K562 (cell line): Measurements from ENCODE around the gene ADGRG1. TPM values are rescaled to one million over a fixed set of nuclear protein-coding genes. Genes with fewer than 3 reads are reported as not detected.

Experiments
- BRCA1 ChIP-seq, 2 experiments: fragments of 450-650 bp in 1 of 2; sonication (generic) in 1 of 2; formaldehyde crosslinking in 1 of 2; IDR thresholded peaks; 2 replicates each; pipeline versions ENCODE4 v1.5.0 to v1.6.1; 2017 to 2020; ENCODE audit warnings: mild to moderate bottlenecking in 1 of 2, missing genetic modification reagents in 1 of 2
- E2F4 ChIP-seq: sonication (generic); formaldehyde crosslinking; IDR thresholded peaks from 2 replicates; pipeline ENCODE4 v1.8.0; 2022; ENCODE audit warnings: mild to moderate bottlenecking, low read depth, missing genetic modification reagents
- EHMT2 ChIP-seq: fragments of 450-650 bp; IDR thresholded peaks from 2 replicates; pipeline ENCODE4 v1.6.1; 2018; ENCODE audit warnings: antibody characterized with exemption
- EWSR1 ChIP-seq: fragments of 450-650 bp; IDR thresholded peaks from 2 replicates; pipeline ENCODE4 v1.6.1; 2018; ENCODE audit warnings: borderline replicate concordance, mild to moderate bottlenecking, low read depth, moderate library complexity; ENCODE audit not compliant: partially characterized antibody
- KLF10 ChIP-seq: fragments of 250-450 bp; sonication (Bioruptor Pico); IDR thresholded peaks from 2 replicates; pipeline ENCODE4 v1.6.1; 2021; ENCODE audit warnings: matching md5 sums
- MYNN ChIP-seq, 2 experiments: sonication (generic); formaldehyde crosslinking in 1 of 2; IDR thresholded peaks; 2 replicates each; pipeline versions ENCODE4 v1.5.0 to v1.6.1; 2016 to 2020; ENCODE audit warnings: antibody characterized with exemption in 1 of 2, missing genetic modification reagents in 1 of 2
- NFE2L1 ChIP-seq: fragments of 450-650 bp; IDR thresholded peaks from 2 replicates; pipeline ENCODE4 v1.6.1; 2016; ENCODE audit warnings: missing genetic modification characterization, low read depth, mild to moderate bottlenecking, missing compliant biosample characterization, moderate library complexity, borderline replicate concordance
- RNF2 ChIP-seq: sonication (generic); IDR thresholded peaks from 2 replicates; pipeline ENCODE4 v1.6.1; 2016
- SMAD3 ChIP-seq: fragments of 450-650 bp; formaldehyde crosslinking; conservative IDR thresholded peaks from 2 replicates; pipeline ENCODE4 v1.4.0; 2020; ENCODE audit warnings: mild to moderate bottlenecking
- SMAD4 ChIP-seq: fragments of 250-450 bp; sonication (Bioruptor Pico); conservative IDR thresholded peaks from 2 replicates; pipeline ENCODE4 v1.8.0; 2021; ENCODE audit warnings: inconsistent platforms, mild to moderate bottlenecking, moderate library complexity
- STAT6 ChIP-seq: sonication (generic); formaldehyde crosslinking; IDR thresholded peaks from 2 replicates; pipeline ENCODE4 v1.8.1; 2023; ENCODE audit warnings: mild to moderate bottlenecking, missing genetic modification reagents
- TFE3 ChIP-seq: fragments of 450-650 bp; formaldehyde crosslinking; IDR thresholded peaks from 2 replicates; pipeline ENCODE4 v1.4.0; 2020; ENCODE audit warnings: mild to moderate bottlenecking, mixed read lengths
- ZNF175 ChIP-seq: fragments of 200-800 bp; sonication (Bioruptor generic); IDR thresholded peaks from 2 replicates; pipeline ENCODE4 v1.6.1; 2016; ENCODE audit warnings: low read depth, mild to moderate bottlenecking, missing genetic modification characterization, missing compliant biosample characterization
- polyA plus RNA-seq, 8 experiments: library from polyadenylated mRNA; depleted of rRNA in 4 of 8; stranded (reverse) in 5 of 8; unstranded in 3 of 8; fragments of >200 nt; fragmentation: Nextera tagmentation in 2 of 8; fragmentation: Illumina TruSeq in 1 of 8; extraction: Ambion mirVana in 2 of 8; extraction: Trizol in 1 of 8; gene quantifications; 2 replicates each; pipeline versions ENCODE4 v1.2.1 to v1.2.3, GENCODE V29; 2011 to 2014; ENCODE audit warnings: inconsistent platforms in 1 of 8, missing spikeins in 1 of 8
- total RNA-seq, 7 experiments: library from RNA; depleted of rRNA in 6 of 7; stranded (reverse); fragments of >200 nt in 6 of 7; fragmentation: Illumina TruSeq in 2 of 7; extraction: Trizol in 2 of 7; gene quantifications; 2 replicates each; pipeline versions ENCODE4 v1.2.1 to v1.2.3, GENCODE V29; 2011 to 2021; ENCODE audit warnings: low replicate concordance in 1 of 7
- TF ChIP-seq, protein P1 (sequence below): sonication (generic); formaldehyde crosslinking; IDR thresholded peaks from 2 replicates; pipeline ENCODE4 v1.8.0; 2023; ENCODE audit warnings: mild to moderate bottlenecking, missing genetic modification reagents
- TF ChIP-seq, protein P2 (sequence below), 2 experiments: fragments of 450-650 bp; conservative IDR thresholded peaks; 2 replicates each; pipeline ENCODE4 v1.6.1; 2017; ENCODE audit warnings: mild to moderate bottlenecking in 2 of 2, moderate library complexity in 2 of 2

ADGRG1 gene
- total and polyA plus RNA-seq, 9 of the 15 experiments (the other 6 are each of a cell fraction or from before 2014, with no cell fraction given): 0.04 to 0.31 (median 0.16) TPM; not detected in 6

DNA sequence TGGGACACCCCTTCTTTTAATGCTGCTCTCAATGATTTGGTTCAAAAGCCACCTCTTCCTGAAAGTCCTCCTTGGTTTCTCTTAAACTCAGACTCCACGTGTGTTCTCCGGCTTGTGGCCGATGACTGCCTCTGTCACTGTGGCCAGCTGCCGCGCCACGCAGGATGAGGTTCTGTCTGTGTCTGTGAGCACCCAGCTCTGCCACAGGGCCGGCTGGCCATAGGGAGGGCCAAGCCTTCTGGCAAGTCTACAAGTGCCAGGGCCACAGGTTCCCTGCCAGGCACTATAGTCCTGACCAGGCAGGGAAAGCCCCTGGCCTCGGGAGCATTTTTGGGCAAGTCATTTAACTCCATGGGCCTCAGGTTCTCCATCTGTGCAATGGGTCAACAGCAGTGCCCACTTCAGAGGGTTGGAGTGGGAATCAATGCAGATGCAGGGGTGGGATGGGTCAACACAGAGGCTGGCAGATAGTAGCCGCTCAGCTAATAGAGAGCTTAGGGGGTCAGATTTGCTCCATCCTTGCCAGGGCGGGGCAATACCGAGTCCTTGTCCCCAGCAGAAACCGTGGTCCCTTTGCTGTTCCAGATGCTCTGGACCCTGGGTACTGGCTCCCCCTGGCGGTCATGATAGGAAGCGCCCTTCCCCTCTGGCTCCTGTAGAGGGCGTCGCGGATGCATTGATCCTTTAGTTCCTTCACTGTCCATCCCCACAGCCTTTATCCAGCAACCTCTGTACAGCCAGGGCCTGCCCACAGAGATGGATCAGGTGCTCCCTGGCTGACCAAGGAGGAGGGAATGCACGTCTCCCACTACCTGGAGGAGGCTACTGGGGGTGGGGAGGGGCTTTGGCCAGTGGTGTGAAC lies 20.4 kb downstream of the ADGRG1 start (continued):
- TF ChIP-seq, protein P1, sequence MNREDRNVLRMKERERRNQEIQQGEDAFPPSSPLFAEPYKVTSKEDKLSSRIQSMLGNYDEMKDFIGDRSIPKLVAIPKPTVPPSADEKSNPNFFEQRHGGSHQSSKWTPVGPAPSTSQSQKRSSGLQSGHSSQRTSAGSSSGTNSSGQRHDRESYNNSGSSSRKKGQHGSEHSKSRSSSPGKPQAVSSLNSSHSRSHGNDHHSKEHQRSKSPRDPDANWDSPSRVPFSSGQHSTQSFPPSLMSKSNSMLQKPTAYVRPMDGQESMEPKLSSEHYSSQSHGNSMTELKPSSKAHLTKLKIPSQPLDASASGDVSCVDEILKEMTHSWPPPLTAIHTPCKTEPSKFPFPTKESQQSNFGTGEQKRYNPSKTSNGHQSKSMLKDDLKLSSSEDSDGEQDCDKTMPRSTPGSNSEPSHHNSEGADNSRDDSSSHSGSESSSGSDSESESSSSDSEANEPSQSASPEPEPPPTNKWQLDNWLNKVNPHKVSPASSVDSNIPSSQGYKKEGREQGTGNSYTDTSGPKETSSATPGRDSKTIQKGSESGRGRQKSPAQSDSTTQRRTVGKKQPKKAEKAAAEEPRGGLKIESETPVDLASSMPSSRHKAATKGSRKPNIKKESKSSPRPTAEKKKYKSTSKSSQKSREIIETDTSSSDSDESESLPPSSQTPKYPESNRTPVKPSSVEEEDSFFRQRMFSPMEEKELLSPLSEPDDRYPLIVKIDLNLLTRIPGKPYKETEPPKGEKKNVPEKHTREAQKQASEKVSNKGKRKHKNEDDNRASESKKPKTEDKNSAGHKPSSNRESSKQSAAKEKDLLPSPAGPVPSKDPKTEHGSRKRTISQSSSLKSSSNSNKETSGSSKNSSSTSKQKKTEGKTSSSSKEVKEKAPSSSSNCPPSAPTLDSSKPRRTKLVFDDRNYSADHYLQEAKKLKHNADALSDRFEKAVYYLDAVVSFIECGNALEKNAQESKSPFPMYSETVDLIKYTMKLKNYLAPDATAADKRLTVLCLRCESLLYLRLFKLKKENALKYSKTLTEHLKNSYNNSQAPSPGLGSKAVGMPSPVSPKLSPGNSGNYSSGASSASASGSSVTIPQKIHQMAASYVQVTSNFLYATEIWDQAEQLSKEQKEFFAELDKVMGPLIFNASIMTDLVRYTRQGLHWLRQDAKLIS (CRISPR knock-in tag): peak; percentile 51; the same call in 1 of the 2 replicates
- TF ChIP-seq E2F4 (CRISPR knock-in tag) (no peak), TFE3 (CRISPR knock-in tag) (no peak), NFE2L1 (tag) (no peak), SMAD4 (CRISPR knock-in tag) (no peak), KLF10 (CRISPR knock-in tag) (no peak), STAT6 (CRISPR knock-in tag) (no peak), MYNN (IDR thresholded peaks at IDR 0.05) (peak; percentile 77), MYNN (CRISPR knock-in tag; IDR thresholded peaks at IDR 0.05) (no peak), BRCA1 (IDR thresholded peaks at IDR 0.05) (no peak), BRCA1 (CRISPR knock-in tag; IDR thresholded peaks at IDR 0.05) (no peak), EWSR1 (no peak), ZNF175 (no peak), SMAD3 (CRISPR knock-in tag) (no peak), EHMT2 (no peak), RNF2 (no peak; the same call in 1 of the 2 replicates)
- TF ChIP-seq, protein P2, sequence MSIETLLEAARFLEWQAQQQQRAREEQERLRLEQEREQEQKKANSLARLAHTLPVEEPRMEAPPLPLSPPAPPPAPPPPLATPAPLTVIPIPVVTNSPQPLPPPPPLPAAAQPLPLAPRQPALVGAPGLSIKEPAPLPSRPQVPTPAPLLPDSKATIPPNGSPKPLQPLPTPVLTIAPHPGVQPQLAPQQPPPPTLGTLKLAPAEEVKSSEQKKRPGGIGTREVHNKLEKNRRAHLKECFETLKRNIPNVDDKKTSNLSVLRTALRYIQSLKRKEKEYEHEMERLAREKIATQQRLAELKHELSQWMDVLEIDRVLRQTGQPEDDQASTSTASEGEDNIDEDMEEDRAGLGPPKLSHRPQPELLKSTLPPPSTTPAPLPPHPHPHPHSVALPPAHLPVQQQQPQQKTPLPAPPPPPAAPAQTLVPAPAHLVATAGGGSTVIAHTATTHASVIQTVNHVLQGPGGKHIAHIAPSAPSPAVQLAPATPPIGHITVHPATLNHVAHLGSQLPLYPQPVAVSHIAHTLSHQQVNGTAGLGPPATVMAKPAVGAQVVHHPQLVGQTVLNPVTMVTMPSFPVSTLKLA (conservative IDR thresholded peaks at IDR 0.05): no peak
